HG03039 (cell line): ENCODE measurements around the gene RPS18.
"Not testable (repeated sequence)": the region's sequence is repeated elsewhere in the genome, so short reads cannot be mapped to it uniquely, and the experiment has no call there.

ENCODE experiments used
- ATAC-seq: cut with Tn5 transposase; IDR thresholded peaks from one replicate; pipeline ENCODE4 v1.9.1; 2021; ENCODE audit warnings: mild to moderate bottlenecking, moderate library complexity; ENCODE audit not compliant: unreplicated experiment

The RPS18 gene

GRCh38 chr6:33272275-33273128 is 627 bp downstream of the RPS18 start:
- ATAC-seq = no peak

GRCh38 chr6:33273129-33273923 is 1.5 kb downstream of the RPS18 start:
- no peak for ATAC-seq

GRCh38 chr6:33273924-33274902 is 2.3 kb downstream of the RPS18 start:
- no peak for ATAC-seq

- not testable (repeated sequence) for ATAC-seq
Measured at GRCh38 chr6:33275795-33276580, 4.1 kb downstream of the RPS18 start.

GRCh38 chr6:33276581-33276863 is 4.6 kb downstream of the RPS18 start:
- no peak for ATAC-seq

- ATAC-seq = peak; percentile 38
Measured at GRCh38 chr6:33276864-33277662, 5.2 kb downstream of the RPS18 start, which contains the start of gene B3GALT4. Gene B3GALT4 (plus strand): TSS chr6:33277123. CDS start chr6:33277420, 297 bp downstream.

- no peak for ATAC-seq
Measured at GRCh38 chr6:33277663-33278391, 6.0 kb downstream of the RPS18 start.

- no peak for ATAC-seq
Measured at GRCh38 chr6:33278392-33278741, 6.5 kb downstream of the RPS18 start.

- no peak for ATAC-seq
Measured at GRCh38 chr6:33278810-33279209, 6.9 kb downstream of the RPS18 start.

- no peak for ATAC-seq
Measured at GRCh38 chr6:33279257-33279695, 7.4 kb downstream of the RPS18 start.

GRCh38 chr6:33279971-33280511 is 8.2 kb downstream of the RPS18 start:
- ATAC-seq = no peak

GRCh38 chr6:33280539-33280938 is 8.7 kb downstream of the RPS18 start:
- no peak for ATAC-seq

GRCh38 chr6:33285214-33285613 is 13.3 kb downstream of the RPS18 start:
- not testable (repeated sequence) for ATAC-seq

GRCh38 chr6:33286946-33287914 is 15.4 kb downstream of the RPS18 start:
- no peak for ATAC-seq

- no peak for ATAC-seq
Measured at GRCh38 chr6:33288141-33288920, 16.5 kb downstream of the RPS18 start.
